ENCODE results near the gene IFI16.
"Not testable (repeated sequence)": the region's sequence is repeated elsewhere in the genome, so short reads cannot be mapped to it uniquely, and the experiment has no call there.

DNA sequence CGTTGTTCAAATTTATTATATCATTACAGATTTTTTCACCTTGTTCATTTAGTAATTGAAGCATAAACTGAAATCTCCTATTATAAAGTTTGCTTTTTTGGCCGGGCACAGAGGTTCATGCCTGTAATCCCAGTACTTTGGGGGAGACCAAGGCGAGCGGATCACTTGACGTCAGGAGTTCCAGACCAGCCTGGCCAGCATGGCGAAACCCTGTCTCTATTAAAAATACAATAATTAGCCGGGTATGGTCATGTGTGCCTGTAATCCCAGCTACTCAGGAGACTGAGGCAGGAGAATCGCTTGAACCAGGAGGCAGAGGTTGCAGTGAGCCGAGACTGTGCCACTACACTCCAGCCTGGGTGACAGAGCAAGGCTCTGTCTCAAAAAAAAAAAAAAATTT is 1.3 kb downstream of the IFI16 start:
- TF ChIP-seq, protein P1, sequence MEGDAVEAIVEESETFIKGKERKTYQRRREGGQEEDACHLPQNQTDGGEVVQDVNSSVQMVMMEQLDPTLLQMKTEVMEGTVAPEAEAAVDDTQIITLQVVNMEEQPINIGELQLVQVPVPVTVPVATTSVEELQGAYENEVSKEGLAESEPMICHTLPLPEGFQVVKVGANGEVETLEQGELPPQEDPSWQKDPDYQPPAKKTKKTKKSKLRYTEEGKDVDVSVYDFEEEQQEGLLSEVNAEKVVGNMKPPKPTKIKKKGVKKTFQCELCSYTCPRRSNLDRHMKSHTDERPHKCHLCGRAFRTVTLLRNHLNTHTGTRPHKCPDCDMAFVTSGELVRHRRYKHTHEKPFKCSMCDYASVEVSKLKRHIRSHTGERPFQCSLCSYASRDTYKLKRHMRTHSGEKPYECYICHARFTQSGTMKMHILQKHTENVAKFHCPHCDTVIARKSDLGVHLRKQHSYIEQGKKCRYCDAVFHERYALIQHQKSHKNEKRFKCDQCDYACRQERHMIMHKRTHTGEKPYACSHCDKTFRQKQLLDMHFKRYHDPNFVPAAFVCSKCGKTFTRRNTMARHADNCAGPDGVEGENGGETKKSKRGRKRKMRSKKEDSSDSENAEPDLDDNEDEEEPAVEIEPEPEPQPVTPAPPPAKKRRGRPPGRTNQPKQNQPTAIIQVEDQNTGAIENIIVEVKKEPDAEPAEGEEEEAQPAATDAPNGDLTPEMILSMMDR (IDR thresholded peaks at IDR 0.05), result not testable (repeated sequence)
- TF ChIP-seq POLR2A (IDR thresholded peaks at IDR 0.05), result not testable (repeated sequence)
